GM18517 (cell line): Measurements from ENCODE around the gene SUPT20HL2.
"Not testable (repeated sequence)": the region's sequence is repeated elsewhere in the genome, so short reads cannot be mapped to it uniquely, and the experiment has no call there.

ENCODE experiments used
- ATAC-seq: cut with Tn5 transposase; IDR thresholded peaks from one replicate; pipeline ENCODE4 v1.9.1; 2021; ENCODE audit warnings: mild to moderate bottlenecking, moderate library complexity; ENCODE audit not compliant: unreplicated experiment

SUPT20HL2 gene

GRCh38 chrX:24309580-24310374 is 4.1 kb downstream of the SUPT20HL2 start:
- ATAC-seq: not testable (repeated sequence)

GRCh38 chrX:24308803-24309202 is 5.1 kb downstream of the SUPT20HL2 start:
- ATAC-seq: not testable (repeated sequence)

- no peak for ATAC-seq
Observed at GRCh38 chrX:24306440-24306839, 7.4 kb downstream of the SUPT20HL2 start.

- ATAC-seq: no peak
Observed at GRCh38 chrX:24305905-24306304, 8.0 kb downstream of the SUPT20HL2 start.

GRCh38 chrX:24301806-24302205 is 12.1 kb downstream of the SUPT20HL2 start:
- ATAC-seq: no peak

GRCh38 chrX:24301060-24301459 is 12.8 kb downstream of the SUPT20HL2 start:
- no peak for ATAC-seq

GRCh38 chrX:24298191-24298590 is 15.7 kb downstream of the SUPT20HL2 start:
- ATAC-seq: no peak

- no peak for ATAC-seq
Observed at GRCh38 chrX:24294619-24295018, 19.2 kb downstream of the SUPT20HL2 start.

- ATAC-seq: no peak
Observed at GRCh38 chrX:24293412-24293811, 20.5 kb downstream of the SUPT20HL2 start.

- no peak for ATAC-seq
Observed at GRCh38 chrX:24292353-24292752, 21.5 kb downstream of the SUPT20HL2 start.

GRCh38 chrX:24285082-24285481 is 28.8 kb downstream of the SUPT20HL2 start:
- no peak for ATAC-seq

- no peak for ATAC-seq
Observed at GRCh38 chrX:24283127-24283794, 30.6 kb downstream of the SUPT20HL2 start.

GRCh38 chrX:24282381-24283126 is 31.3 kb downstream of the SUPT20HL2 start:
- ATAC-seq: no peak

- no peak for ATAC-seq
Observed at GRCh38 chrX:24277405-24277804, 36.5 kb downstream of the SUPT20HL2 start.

- ATAC-seq: no peak
Observed at GRCh38 chrX:24276015-24276414, 37.9 kb downstream of the SUPT20HL2 start.

- no peak for ATAC-seq
Observed at GRCh38 chrX:24271262-24271661, 42.6 kb downstream of the SUPT20HL2 start.

- no peak for ATAC-seq
Observed at GRCh38 chrX:24268786-24269185, 45.1 kb downstream of the SUPT20HL2 start.

GRCh38 chrX:24266996-24267395 is 46.9 kb downstream of the SUPT20HL2 start:
- no peak for ATAC-seq

- no peak for ATAC-seq
Observed at GRCh38 chrX:24264383-24264782, 49.5 kb downstream of the SUPT20HL2 start.

- no peak for ATAC-seq
Observed at GRCh38 chrX:24262309-24262708, 51.6 kb downstream of the SUPT20HL2 start.
